HCT116 (cell line): ENCODE data around the gene BRMS1. TPM values are rescaled to one million over a fixed set of nuclear protein-coding genes. Genes with fewer than 3 reads are reported as not detected.

Source experiments
- ATAC-seq: fragments of 200-7000 bp; cut with Tn5 transposase; 2 replicates; pipeline ENCODE4 v1.9.1; 2020; ENCODE audit warnings: mild to moderate bottlenecking, moderate library complexity
- BruUV-seq: library from RNA; stranded (reverse); fragments of 400-500 nt; replicated peaks from 2 replicates; lab custom pipeline; 2021; lab: Mats Ljungman, UMichigan
- CTCF ChIA-PET: fragments of 300-600 bp; sonication (Branson Sonifier 250); formaldehyde crosslinking; loops from one replicate; lab custom pipeline; 2021; ENCODE audit warnings: antibody characterized with exemption; lab: Charles Lee
- POLR2A ChIA-PET: fragments of 300-600, 350-600 bp; sonication (Branson Sonifier 250); formaldehyde crosslinking; loops from one replicate; lab custom pipeline; 2021; ENCODE audit warnings: antibody characterized with exemption; lab: Charles Lee
- RAD21 ChIA-PET, 2 experiments: fragments of 300-600 bp; sonication (Branson Sonifier 250); formaldehyde crosslinking; loops; one replicate each; lab custom pipeline; 2023; ENCODE audit warnings: low total read pairs in 2 of 2; ENCODE audit not compliant: uncharacterized antibody in 2 of 2, unreplicated experiment in 2 of 2, low non-redundant PET in 1 of 2; lab: Charles Lee
- DNase-seq: peaks from one replicate; pipeline ENCODE4 v3.0.0-alpha.2; 2010; ENCODE audit warnings: low read depth, low spot score
- H2AFZ ChIP-seq: fragments of 200-600 bp; shearing (Covaris generic), sonication (generic); 2 replicates; pipeline ENCODE4 v1.6.1; 2017; ENCODE audit warnings: low read depth, mixed run types, mixed read lengths, antibody characterized with exemption, low read length; ENCODE audit not compliant: poor library complexity, severe bottlenecking
- H3K27ac ChIP-seq: 2 replicates; pipeline ENCODE4 v1.5.1; 2012; ENCODE audit warnings: low read depth, low read length
- H3K27me3 ChIP-seq: fragments of 200-600 bp; sonication (generic); 2 replicates; pipeline ENCODE4 v1.6.1; 2016; ENCODE audit warnings: mixed run types, low read length, mixed read lengths; ENCODE audit not compliant: insufficient read depth
- H3K36me3 ChIP-seq, 2 experiments: fragments of 200-500 bp in 1 of 2; fragments of 200-600 bp in 1 of 2; sonication (Bioruptor generic) in 1 of 2; sonication (generic) in 1 of 2; 2 replicates each; pipeline versions ENCODE4 v1.5.1 to v1.6.1; 2014 to 2016; ENCODE audit warnings: low read length in 2 of 2, inconsistent platforms in 1 of 2, mixed read lengths in 1 of 2, mixed run types in 1 of 2; ENCODE audit not compliant: insufficient read depth in 2 of 2, control insufficient read depth in 1 of 2
- H3K4me1 ChIP-seq, 2 experiments: fragments of 200-600 bp in 1 of 2; sonication (generic) in 1 of 2; 2 replicates each; pipeline versions ENCODE4 v1.5.1 to v1.6.1; 2012 to 2017; ENCODE audit warnings: low read length in 2 of 2, inconsistent platforms in 1 of 2, mild to moderate bottlenecking in 1 of 2, mixed read lengths in 1 of 2, mixed run types in 1 of 2, moderate library complexity in 1 of 2; ENCODE audit not compliant: insufficient read depth in 2 of 2, control insufficient read depth in 1 of 2
- H3K4me2 ChIP-seq: fragments of 200-600 bp; sonication (generic); 2 replicates; pipeline ENCODE4 v1.6.1; 2017; ENCODE audit warnings: mixed run types, low read length, mixed read lengths
- H3K4me3 ChIP-seq, 2 experiments: fragments of 200-600 bp in 1 of 2; sonication (generic) in 1 of 2; replicated peaks in 1 of 2; 2 replicates each; pipeline ENCODE4 v1.5.1; 2011 to 2016; ENCODE audit warnings: low read length in 2 of 2, control low read depth in 1 of 2, low read depth in 1 of 2, mild to moderate bottlenecking in 1 of 2, mixed read lengths in 1 of 2, mixed run types in 1 of 2
- H3K79me2 ChIP-seq: fragments of 200-600 bp; sonication (generic); 2 replicates; pipeline ENCODE4 v1.6.1; 2017; ENCODE audit warnings: mild to moderate bottlenecking, mixed run types, low read length, moderate library complexity, mixed read lengths; ENCODE audit not compliant: insufficient read depth
- H3K9ac ChIP-seq: fragments of 200-600 bp; sonication (generic); 2 replicates; pipeline ENCODE4 v1.6.1; 2016; ENCODE audit warnings: low read length, mixed read lengths
- H3K9me2 ChIP-seq: fragments of 200-600 bp; sonication (generic), shearing (Covaris generic); 2 replicates; pipeline ENCODE4 v1.6.1; 2017; ENCODE audit warnings: mixed run types, mild to moderate bottlenecking, moderate library complexity; ENCODE audit not compliant: insufficient read depth
- H3K9me3 ChIP-seq, 2 experiments: fragments of 200-500 bp in 1 of 2; fragments of 200-600 bp in 1 of 2; sonication (Bioruptor generic) in 1 of 2; sonication (generic) in 1 of 2; 2 replicates each; pipeline ENCODE4 v1.6.1; 2014 to 2017; ENCODE audit warnings: low read length in 2 of 2, mixed read lengths in 2 of 2, inconsistent platforms in 1 of 2, low read depth in 1 of 2, mild to moderate bottlenecking in 1 of 2, mixed run types in 1 of 2, moderate library complexity in 1 of 2; ENCODE audit not compliant: control insufficient read depth in 1 of 2, insufficient read depth in 1 of 2
- H4K20me1 ChIP-seq: fragments of 200-600 bp; sonication (generic), shearing (Covaris generic); 2 replicates; pipeline ENCODE4 v1.6.1; 2017; ENCODE audit warnings: mixed run types, mild to moderate bottlenecking, moderate library complexity; ENCODE audit not compliant: insufficient read depth
- CBX3 ChIP-seq: IDR thresholded peaks from 2 replicates; pipeline ENCODE4 v1.6.1; 2012; ENCODE audit warnings: low read depth
- CEBPB ChIP-seq: IDR thresholded peaks from 2 replicates; pipeline ENCODE4 v1.6.1; 2012; ENCODE audit warnings: low read depth
- FOSL1 ChIP-seq: IDR thresholded peaks from 2 replicates; pipeline ENCODE4 v1.6.1; 2012; ENCODE audit warnings: low read depth
- JUND ChIP-seq: IDR thresholded peaks from 2 replicates; pipeline ENCODE4 v1.6.1; 2012
- MAX ChIP-seq: IDR thresholded peaks from 2 replicates; pipeline ENCODE4 v1.6.1; 2012
- POLR2AphosphoS5 ChIP-seq: IDR thresholded peaks from 2 replicates; pipeline ENCODE4 v1.6.1; 2011; ENCODE audit warnings: mild to moderate bottlenecking, low read depth, low read length, moderate library complexity
- RAD21 ChIP-seq: IDR thresholded peaks from 2 replicates; pipeline ENCODE4 v1.6.1; 2012; ENCODE audit warnings: low read depth, mild to moderate bottlenecking
- SRF ChIP-seq: IDR thresholded peaks from 2 replicates; pipeline ENCODE4 v1.6.1; 2012; ENCODE audit warnings: low read depth
- ZBTB33 ChIP-seq: IDR thresholded peaks from 2 replicates; pipeline ENCODE4 v1.6.1; 2011; ENCODE audit warnings: mild to moderate bottlenecking, low read length, moderate library complexity; ENCODE audit not compliant: insufficient replicate concordance; ENCODE audit errors: extremely low read depth
- ZFX ChIP-seq: fragments of 450-650 bp; IDR thresholded peaks from 2 replicates; pipeline ENCODE4 v1.6.1; 2017
- ZNF274 ChIP-seq: fragments of 200-500 bp; sonication (Bioruptor generic); IDR thresholded peaks from 2 replicates; pipeline ENCODE4 v1.6.1; 2014; ENCODE audit warnings: mild to moderate bottlenecking, low read depth, low read length, inconsistent platforms
- intact Hi-C: fragments of 100-400 bp; cut with micrococcal nuclease; formaldehyde crosslinking; loops from 2 replicates; pipeline ENCODE4 v1.10.0; 2022
- total RNA-seq: library from RNA; stranded (reverse); gene quantifications from one replicate; pipeline ENCODE4 v1.2.1, GENCODE V29; 2021; ENCODE audit not compliant: unreplicated experiment
- TF ChIP-seq, protein P1 (sequence below), 3 experiments: fragments of 200-600 bp in 1 of 3; sonication (generic) in 1 of 3; IDR thresholded peaks in 2 of 3; conservative IDR thresholded peaks in 1 of 3; 2 replicates each; pipeline ENCODE4 v1.5.1; 2012 to 2017; ENCODE audit warnings: low read depth in 2 of 3, low read length in 2 of 3, antibody characterized with exemption in 1 of 3, borderline replicate concordance in 1 of 3, control low read depth in 1 of 3, mild to moderate bottlenecking in 1 of 3, mixed read lengths in 1 of 3, mixed run types in 1 of 3, moderate library complexity in 1 of 3; ENCODE audit not compliant: insufficient read depth in 1 of 3
- TF ChIP-seq, protein P2 (sequence below): IDR thresholded peaks from 2 replicates; pipeline ENCODE4 v1.6.1; 2012; ENCODE audit warnings: low read depth

The BRMS1 gene
- total RNA-seq, 1 experiment from 2014 or later, result 42.1 TPM

DNA sequence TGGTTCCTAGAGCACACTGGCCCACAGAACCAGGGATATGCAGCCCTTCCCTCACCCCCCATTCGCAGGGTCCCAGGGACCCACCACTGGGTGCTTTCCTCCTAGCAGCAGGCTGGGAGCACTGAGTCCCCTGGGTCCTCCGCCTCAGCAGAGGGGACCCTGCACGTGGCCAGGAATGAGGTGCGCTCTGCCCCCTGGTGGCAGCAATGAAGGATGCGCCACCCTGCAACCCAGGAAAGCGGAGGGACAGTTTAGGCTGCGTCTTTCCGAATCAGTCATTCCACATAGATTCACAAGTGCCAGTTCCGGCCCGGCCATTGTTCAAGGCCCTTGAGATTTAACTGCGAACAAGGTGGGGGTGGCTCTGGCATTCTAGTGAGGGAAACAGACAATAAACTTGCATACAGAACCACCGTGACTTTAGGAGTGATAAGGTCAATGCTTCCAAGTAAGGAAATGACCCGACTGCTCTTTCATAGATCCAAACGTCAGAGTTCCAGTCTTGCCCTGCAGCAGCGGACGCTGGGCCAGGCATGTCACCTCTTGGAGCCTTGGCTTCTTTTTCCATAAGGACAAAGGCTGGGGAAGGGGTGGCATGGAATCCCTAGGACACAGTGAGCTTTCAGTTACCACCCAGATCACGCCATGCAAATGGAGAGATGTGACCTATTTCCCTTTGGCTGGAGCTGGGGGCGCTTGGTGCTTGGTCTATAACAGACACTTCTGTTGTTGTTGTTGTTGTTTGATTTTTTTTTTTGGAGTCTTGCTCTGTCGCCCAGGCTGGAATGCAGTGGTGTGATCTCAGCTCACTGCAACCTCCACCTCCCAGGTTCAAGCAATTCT is 16.4 kb downstream of the BRMS1 start (continued):
- TF ChIP-seq, protein P1, sequence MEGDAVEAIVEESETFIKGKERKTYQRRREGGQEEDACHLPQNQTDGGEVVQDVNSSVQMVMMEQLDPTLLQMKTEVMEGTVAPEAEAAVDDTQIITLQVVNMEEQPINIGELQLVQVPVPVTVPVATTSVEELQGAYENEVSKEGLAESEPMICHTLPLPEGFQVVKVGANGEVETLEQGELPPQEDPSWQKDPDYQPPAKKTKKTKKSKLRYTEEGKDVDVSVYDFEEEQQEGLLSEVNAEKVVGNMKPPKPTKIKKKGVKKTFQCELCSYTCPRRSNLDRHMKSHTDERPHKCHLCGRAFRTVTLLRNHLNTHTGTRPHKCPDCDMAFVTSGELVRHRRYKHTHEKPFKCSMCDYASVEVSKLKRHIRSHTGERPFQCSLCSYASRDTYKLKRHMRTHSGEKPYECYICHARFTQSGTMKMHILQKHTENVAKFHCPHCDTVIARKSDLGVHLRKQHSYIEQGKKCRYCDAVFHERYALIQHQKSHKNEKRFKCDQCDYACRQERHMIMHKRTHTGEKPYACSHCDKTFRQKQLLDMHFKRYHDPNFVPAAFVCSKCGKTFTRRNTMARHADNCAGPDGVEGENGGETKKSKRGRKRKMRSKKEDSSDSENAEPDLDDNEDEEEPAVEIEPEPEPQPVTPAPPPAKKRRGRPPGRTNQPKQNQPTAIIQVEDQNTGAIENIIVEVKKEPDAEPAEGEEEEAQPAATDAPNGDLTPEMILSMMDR (IDR thresholded peaks at IDR 0.05 in 2 of 3, conservative IDR thresholded peaks at IDR 0.05 in 1 of 3; ENCODE audit: borderline replicate concordance in 1 of 3, insufficient read depth in 1 of 3, low read depth in 2 of 3, low read length in 2 of 3), result peak in 2 of 3 experiments; percentile 92 to 97; a peak in 4 of 6 replicates
- TF ChIP-seq POLR2AphosphoS5, result peak; percentile 15; the same call in 1 of the 2 replicates
- TF ChIP-seq CEBPB, result no peak
- TF ChIP-seq JUND, result no peak

GRCh38 chr11:66328031-66328301 is 16.9 kb downstream of the BRMS1 start:
- Histone ChIP-seq H3K27ac (peak overlapping the region; percentile 41; the same call in 1 of the 2 replicates), H3K27me3 (no peaks in the 10 kb centered on the region), H4K20me1 (no peaks in the 10 kb centered on the region), H3K4me2 (peak overlapping the region; percentile 73), H3K9ac (peak overlapping the region; percentile 56), H3K9me2 (no peaks in the 10 kb centered on the region), H3K79me2 (no peaks in the 10 kb centered on the region), H3K4me1 (peaks cover 17 to 57% of the 10 kb centered on the region in 2 experiments), H3K9me3 (no peaks in the 10 kb centered on the region), H3K4me3 (no peak overlapping the region), H3K36me3 (peaks cover 0 to 11% of the 10 kb centered on the region in 2 experiments; a peak in 1 of 4 replicates), H2AFZ (no peak overlapping the region)
- ChIA-PET POLR2A (no interaction called here), CTCF (no interaction called here), RAD21 (no interaction called here)
- intact Hi-C loops, result loop anchor here (1.0 kb wide), 1 partner anchor 16 kb away; no protein-coding TSS in a partner anchor
- peak; percentile 47 for ATAC-seq
- no peak for DNase-seq
- BruUV-seq, result no TSS peak
- TF ChIP-seq ZNF274, result no peak
- no peak for TF ChIP-seq CEBPB
- no peak for TF ChIP-seq CBX3
- no peak for TF ChIP-seq SRF
- TF ChIP-seq, protein P2, sequence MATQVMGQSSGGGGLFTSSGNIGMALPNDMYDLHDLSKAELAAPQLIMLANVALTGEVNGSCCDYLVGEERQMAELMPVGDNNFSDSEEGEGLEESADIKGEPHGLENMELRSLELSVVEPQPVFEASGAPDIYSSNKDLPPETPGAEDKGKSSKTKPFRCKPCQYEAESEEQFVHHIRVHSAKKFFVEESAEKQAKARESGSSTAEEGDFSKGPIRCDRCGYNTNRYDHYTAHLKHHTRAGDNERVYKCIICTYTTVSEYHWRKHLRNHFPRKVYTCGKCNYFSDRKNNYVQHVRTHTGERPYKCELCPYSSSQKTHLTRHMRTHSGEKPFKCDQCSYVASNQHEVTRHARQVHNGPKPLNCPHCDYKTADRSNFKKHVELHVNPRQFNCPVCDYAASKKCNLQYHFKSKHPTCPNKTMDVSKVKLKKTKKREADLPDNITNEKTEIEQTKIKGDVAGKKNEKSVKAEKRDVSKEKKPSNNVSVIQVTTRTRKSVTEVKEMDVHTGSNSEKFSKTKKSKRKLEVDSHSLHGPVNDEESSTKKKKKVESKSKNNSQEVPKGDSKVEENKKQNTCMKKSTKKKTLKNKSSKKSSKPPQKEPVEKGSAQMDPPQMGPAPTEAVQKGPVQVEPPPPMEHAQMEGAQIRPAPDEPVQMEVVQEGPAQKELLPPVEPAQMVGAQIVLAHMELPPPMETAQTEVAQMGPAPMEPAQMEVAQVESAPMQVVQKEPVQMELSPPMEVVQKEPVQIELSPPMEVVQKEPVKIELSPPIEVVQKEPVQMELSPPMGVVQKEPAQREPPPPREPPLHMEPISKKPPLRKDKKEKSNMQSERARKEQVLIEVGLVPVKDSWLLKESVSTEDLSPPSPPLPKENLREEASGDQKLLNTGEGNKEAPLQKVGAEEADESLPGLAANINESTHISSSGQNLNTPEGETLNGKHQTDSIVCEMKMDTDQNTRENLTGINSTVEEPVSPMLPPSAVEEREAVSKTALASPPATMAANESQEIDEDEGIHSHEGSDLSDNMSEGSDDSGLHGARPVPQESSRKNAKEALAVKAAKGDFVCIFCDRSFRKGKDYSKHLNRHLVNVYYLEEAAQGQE, result no peak
- TF ChIP-seq JUND, result no peak
- TF ChIP-seq, protein P1 (IDR thresholded peaks at IDR 0.05 in 2 of 3, conservative IDR thresholded peaks at IDR 0.05 in 1 of 3; ENCODE audit: borderline replicate concordance in 1 of 3, insufficient read depth in 1 of 3, low read depth in 2 of 3, low read length in 2 of 3), result no peak
- no peak for TF ChIP-seq MAX
- no peak for TF ChIP-seq RAD21
- no peak for TF ChIP-seq ZFX
- TF ChIP-seq FOSL1, result no peak
- no peak for TF ChIP-seq ZBTB33
